Renal cortical epithelial cell (primary cell): ENCODE results near the gene GRSF1. TPM values are rescaled to one million over a fixed set of nuclear protein-coding genes. Genes with fewer than 3 reads are reported as not detected.
"Not testable (repeated sequence)": the region's sequence is repeated elsewhere in the genome, so short reads cannot be mapped to it uniquely, and the experiment has no call there.

Experiments
- DNase-seq: peaks from one replicate; pipeline ENCODE4 v3.0.0-alpha.2; 2011; ENCODE audit warnings: low read depth
- total RNA-seq: library from RNA; depleted of rRNA; stranded (reverse); fragments of >200 nt; gene quantifications from 2 replicates; pipeline ENCODE4 v1.2.3, GENCODE V29; 2014

The GRSF1 gene
- total RNA-seq: 128 and 131 TPM in 2 replicates

- peak; percentile 68 for DNase-seq
Observed at GRCh38 chr4:70839589-70840093, at the start of gene GRSF1. Gene GRSF1, minus strand, starts transcription at chr4:70839890. Its CDS starts 63 bp downstream, at chr4:70839827.

DNA sequence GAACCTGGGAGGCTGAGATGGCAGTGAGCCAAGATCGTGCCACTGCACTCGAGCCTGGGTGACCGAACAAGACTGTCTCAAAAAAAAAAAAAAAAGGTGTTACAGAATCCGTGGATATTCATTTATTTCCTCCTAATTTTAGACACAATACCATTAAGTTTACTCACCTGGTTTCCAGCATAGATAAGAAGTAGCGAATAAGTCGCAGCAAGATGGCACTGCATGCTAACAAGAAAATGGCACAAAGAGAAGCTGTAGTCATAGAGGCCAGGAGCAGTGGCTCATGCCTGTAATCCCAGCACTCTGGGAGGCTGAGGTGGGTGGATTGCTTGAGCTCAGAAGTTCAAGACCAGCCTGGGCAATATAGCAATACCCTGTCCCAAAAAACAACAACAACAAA lies 45.5 kb upstream of the GRSF1 start:
- no peak for DNase-seq

- no peak for DNase-seq
Observed at GRCh38 chr4:70880739-70881138, 41.0 kb upstream of the GRSF1 start.

GRCh38 chr4:70877556-70877955 lies 37.9 kb upstream of the GRSF1 start:
- DNase-seq: no peak

- no peak for DNase-seq
Observed at GRCh38 chr4:70874268-70875156, 34.8 kb upstream of the GRSF1 start.

DNA sequence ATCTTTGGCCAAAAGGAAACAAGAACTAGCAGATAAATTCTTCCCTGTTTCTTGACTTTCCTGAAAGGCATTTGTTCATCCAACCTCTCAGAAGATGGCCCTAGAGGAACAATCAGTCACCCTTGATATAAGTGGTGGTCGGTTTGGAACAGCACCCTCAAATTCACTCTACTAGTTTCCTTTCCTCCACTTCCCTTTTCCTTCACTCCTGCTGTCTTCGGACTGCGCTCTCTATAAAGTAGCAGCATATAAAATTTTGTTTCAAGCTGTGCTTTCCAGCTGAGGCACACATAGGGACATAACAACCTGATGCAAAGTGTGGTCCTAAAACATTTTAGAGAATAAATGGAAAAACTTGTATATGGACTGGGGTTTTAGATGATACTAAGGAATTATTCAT lies 33.5 kb upstream of the GRSF1 start:
- no peak for DNase-seq

- no peak for DNase-seq
Observed at GRCh38 chr4:70868778-70869177, 29.1 kb upstream of the GRSF1 start.

GRCh38 chr4:70863099-70863790 lies 23.6 kb upstream of the GRSF1 start:
- DNase-seq: peak; percentile 12

GRCh38 chr4:70859066-70859465 lies 19.4 kb upstream of the GRSF1 start:
- DNase-seq: no peak

DNA sequence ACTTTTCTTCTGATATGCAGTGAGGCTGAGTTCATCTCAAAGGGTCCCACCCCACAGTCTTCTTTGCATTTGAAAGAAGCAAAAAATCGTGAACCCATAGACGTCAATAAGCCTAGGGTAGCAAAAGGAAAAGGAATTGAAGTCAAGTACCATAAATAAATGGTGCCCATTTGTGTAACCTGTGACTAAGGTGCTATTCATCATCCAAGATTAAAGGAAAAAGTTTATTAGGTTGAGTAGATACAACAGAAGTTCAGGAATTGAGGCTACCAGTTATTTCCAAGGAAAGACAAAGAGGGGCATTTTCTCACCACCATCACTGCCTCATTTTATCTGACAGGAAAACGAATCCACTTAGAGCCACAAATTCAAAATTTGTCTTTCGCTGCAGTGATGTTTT lies 18.8 kb upstream of the GRSF1 start:
- no peak for DNase-seq

GRCh38 chr4:70855464-70855863 lies 15.8 kb upstream of the GRSF1 start:
- DNase-seq: no peak

DNA sequence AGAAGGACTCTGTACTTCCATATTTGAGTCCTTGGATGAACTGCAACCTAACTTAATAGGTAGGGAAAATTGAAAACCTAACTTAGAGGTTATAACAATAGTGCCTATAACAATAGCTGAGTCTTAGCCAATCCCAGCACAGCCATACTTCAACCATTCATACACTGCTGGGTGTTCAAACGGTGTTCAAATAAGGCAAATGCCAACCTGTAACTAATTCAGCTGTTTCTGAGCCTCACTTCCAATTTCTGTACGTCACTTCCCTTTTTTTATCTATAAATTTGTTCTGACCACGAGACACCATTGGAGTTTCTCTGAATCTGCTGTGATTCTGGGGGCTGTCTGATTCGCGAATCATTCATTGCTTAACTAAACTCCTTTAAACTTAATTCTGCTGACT lies 9.6 kb upstream of the GRSF1 start:
- DNase-seq: no peak

DNA sequence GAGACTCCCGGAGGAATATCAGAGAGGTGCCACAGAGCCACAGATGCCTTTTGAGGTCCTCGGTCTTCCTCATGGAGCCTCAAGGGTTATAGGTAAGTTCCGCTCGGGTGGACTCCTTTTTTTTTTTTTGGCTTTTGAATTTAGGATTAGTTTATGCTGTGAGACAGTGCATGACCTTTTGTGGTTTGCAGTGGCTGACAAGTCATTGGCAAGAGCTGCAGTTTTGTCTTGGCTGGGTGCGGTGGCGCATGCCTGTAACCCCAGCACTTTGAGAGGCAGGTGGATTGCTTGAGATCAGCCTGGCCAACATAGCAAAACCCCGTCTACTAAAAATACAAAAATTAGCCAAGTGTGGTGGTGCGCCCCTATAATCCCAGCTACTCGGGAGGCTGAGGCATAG lies 4.5 kb upstream of the GRSF1 start:
- no peak for DNase-seq

GRCh38 chr4:70842761-70843435 lies 3.2 kb upstream of the GRSF1 start:
- no peak for DNase-seq

DNA sequence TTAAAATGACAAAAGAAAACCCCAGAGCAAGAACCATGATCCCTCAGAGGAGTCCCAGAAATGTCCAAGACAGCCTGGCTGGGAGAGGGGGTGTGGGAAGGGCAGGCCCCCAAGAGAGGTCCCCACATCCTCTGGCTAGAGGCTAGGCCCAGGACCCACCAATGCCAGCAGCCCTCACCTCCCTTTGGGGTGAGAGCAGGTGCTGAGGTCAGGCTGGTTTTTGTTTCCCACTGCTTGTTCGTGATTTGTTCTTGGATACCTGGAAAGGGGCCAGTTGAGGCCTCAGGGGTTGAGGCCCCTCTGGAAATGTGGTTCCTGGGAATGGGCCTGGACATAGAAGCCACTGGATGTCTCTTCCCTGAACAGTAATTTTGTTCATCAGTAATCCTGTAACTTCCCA lies 2.3 kb upstream of the GRSF1 start:
- DNase-seq: no peak

- DNase-seq: no peak
Observed at GRCh38 chr4:70841211-70841610, 1.5 kb upstream of the GRSF1 start.

DNA sequence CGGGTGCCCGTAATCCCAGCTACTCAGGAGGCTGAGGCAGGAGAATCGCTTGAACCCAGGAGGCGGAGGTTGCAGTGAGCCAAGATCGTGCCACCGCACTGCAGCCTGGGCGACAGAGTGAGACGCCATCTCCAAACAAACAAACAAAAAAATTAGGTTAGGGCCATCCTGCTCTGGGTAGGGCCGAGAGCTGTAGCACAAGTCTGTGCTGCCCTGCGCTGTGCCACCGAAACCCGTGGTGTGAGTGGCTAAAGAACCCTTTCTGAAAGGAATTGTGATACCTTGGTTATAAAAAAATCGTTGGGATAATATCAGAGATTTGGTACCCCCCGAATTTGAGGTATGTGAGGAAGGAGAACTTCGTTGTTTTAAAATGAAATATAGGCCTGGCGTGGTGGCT lies 941 bp upstream of the GRSF1 start:
- DNase-seq: not testable (repeated sequence)

DNA sequence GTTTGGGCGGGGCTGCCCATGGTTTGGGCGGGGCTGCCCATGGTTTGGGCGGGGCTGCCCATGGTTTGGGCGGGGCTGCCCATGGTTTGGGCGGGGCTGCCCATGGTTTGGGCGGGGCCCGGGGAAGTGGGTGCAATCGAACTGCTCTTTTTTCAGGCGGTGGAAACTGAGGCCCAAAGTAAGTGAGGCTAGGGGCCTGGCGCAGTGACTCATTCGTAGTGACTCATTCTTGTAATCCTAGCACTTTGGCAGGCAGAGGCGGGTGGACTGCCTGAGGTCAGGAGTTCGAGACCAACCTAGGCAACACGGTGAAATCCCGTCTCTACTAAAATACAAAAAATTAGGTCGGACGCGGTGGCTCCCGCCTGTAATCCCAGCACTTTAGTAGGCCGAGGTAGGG lies 447 bp upstream of the GRSF1 start:
- peak; percentile 15 for DNase-seq

DNA sequence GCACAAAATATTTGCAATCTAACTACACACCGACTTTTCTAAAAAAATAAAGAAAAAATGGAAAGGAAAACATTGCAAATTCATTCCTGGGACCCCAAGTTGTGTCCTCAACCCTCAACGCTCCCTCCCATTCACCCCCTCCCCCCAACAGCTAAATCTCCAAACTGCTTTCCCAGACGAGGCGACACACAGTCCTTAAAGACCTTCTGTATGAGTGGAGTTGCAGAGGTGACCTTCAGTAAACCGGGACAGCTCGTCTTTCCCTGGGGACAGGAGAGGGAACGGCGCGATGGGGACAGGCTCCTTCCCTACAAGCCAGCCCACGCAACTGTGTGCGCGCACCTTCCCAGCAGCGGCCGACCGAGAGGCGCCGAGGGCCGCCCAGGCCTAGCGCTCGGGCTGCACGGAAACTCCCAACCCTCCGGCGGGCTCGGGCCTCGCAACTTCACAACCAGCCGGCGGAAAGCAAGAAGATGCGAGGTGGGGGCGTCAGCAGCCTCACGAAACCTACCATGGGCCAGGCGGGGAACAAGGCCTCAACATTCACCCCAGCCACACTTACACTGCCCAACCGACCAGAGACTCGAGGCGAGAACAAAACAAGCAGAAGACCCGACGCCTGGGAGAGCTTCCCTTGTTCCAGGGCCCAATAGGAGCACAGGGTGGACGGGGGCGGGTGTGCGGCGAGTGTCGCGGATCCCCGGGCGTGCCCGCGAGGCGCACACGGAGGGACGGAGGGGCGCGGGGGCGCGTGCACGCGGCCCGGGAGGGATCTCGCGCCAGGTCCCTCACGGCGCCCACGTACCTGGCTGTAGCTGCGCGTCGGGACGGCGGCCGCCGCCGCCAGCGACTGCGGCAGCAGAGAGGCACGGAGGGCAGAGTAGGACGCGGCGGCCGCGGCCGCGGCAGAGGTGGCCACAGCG lies 763 bp downstream of the GRSF1 start:
- DNase-seq: peak; percentile 28

DNA sequence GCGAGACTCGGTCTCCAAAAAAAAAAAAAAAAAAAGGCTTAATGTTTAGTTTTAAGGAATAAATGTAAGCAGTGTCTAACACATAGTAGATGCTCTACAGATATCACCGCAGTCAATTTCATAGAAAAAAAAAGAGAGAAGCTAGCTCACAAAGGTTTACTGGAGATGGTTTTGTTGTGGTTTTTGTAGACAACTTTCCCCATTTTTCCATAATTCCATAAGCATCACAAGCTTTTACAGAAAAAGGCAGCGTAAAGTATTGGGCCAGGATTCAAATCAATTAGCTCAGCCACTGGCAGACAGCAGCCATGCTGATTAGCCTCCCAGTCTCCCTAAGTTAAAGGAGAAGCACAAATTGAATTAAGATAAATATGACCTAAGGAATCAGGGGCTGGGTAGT lies 1.5 kb downstream of the GRSF1 start:
- peak; percentile 11 for DNase-seq

GRCh38 chr4:70836081-70836480 lies 3.6 kb downstream of the GRSF1 start:
- no peak for DNase-seq
